ENCODE data around the gene MYO15B.

Gene MYO15B

GRCh38 chr17:75642784-75643642, 55.4 kb downstream of the MYO15B start:
- no peak for DNase-seq

GRCh38 chr17:75643643-75644017, 56.0 kb downstream of the MYO15B start:
- DNase-seq, result no peak

- no peak for DNase-seq
These were observed 57.9 kb downstream of the MYO15B start for GRCh38 chr17:75645501-75645888.

- DNase-seq, result peak; percentile 31
These were observed 58.5 kb downstream of the MYO15B start for GRCh38 chr17:75645889-75646637.

- DNase-seq, result no peak
These were observed 59.0 kb downstream of the MYO15B start for GRCh38 chr17:75646638-75646992.

- no peak for DNase-seq
These were observed 59.5 kb downstream of the MYO15B start for GRCh38 chr17:75647061-75647460.

- DNase-seq, result no peak
These were observed 60.3 kb downstream of the MYO15B start for GRCh38 chr17:75647921-75648320.

GRCh38 chr17:75649687-75650086, 62.1 kb downstream of the MYO15B start:
- DNase-seq, result no peak

GRCh38 chr17:75650874-75651273, 63.3 kb downstream of the MYO15B start:
- DNase-seq, result no peak

GRCh38 chr17:75652341-75652740, 64.7 kb downstream of the MYO15B start:
- DNase-seq, result no peak

GRCh38 chr17:75652934-75653549, 65.4 kb downstream of the MYO15B start:
- DNase-seq, result peak; percentile 9

GRCh38 chr17:75654176-75654575, 66.6 kb downstream of the MYO15B start:
- no peak for DNase-seq

GRCh38 chr17:75658237-75658636, 70.6 kb downstream of the MYO15B start:
- DNase-seq, result no peak

- DNase-seq, result no peak
These were observed 73.9 kb downstream of the MYO15B start for GRCh38 chr17:75661531-75661930.

GRCh38 chr17:75662511-75662910, 74.9 kb downstream of the MYO15B start:
- DNase-seq, result no peak

GRCh38 chr17:75664099-75664549, 76.5 kb downstream of the MYO15B start:
- DNase-seq, result no peak

GRCh38 chr17:75665981-75666380, 78.4 kb downstream of the MYO15B start:
- no peak for DNase-seq

- DNase-seq, result peak; percentile 93
These were observed 79.6 kb downstream of the MYO15B start, which contains the start of the genes RECQL5 and SAP30BP for GRCh38 chr17:75666959-75667790. Gene RECQL5 (minus strand): TSS chr17:75667154. CDS start chr17:75666557, 597 bp downstream. Gene SAP30BP (plus strand): TSS chr17:75667338. CDS start chr17:75667373, 35 bp downstream.

- no peak for DNase-seq
These were observed 80.2 kb downstream of the MYO15B start for GRCh38 chr17:75667825-75668224.

GRCh38 chr17:75668489-75668888, 80.9 kb downstream of the MYO15B start:
- no peak for DNase-seq

- DNase-seq, result no peak
These were observed 83.3 kb downstream of the MYO15B start for GRCh38 chr17:75670868-75671267.

- no peak for DNase-seq
These were observed 84.4 kb downstream of the MYO15B start for GRCh38 chr17:75672011-75672410.

- no peak for DNase-seq
These were observed 85.9 kb downstream of the MYO15B start for GRCh38 chr17:75673487-75673886.
